CD14-positive monocyte (primary cell): ENCODE measurements around the gene SLC22A23. TPM values are rescaled to one million over a fixed set of nuclear protein-coding genes. Genes with fewer than 3 reads are reported as not detected.

Experiments used
- DNase-seq, 3 donors: peaks; one replicate each; pipeline ENCODE4 v3.0.0-alpha.2; 2011 to 2022
- H2AFZ ChIP-seq: 2 replicates; pipeline ENCODE4 v1.6.0; 2012; ENCODE audit warnings: mild to moderate bottlenecking, low read depth, low read length, inconsistent platforms; ENCODE audit not compliant: insufficient read depth, poor library complexity, severe bottlenecking
- H3K27ac ChIP-seq, 2 donors: 1 replicate in 1 of 2; 2 replicates in 1 of 2; pipeline ENCODE4 v1.5.1; 2012 to 2013; ENCODE audit warnings: low read length in 2 of 2, control low read depth in 1 of 2, inconsistent platforms in 1 of 2, low read depth in 1 of 2, mild to moderate bottlenecking in 1 of 2
- H3K27me3 ChIP-seq, 2 donors: one replicate each; pipeline versions ENCODE4 v1.6.0 to v1.6.1; 2011 to 2013; ENCODE audit warnings: low read length in 2 of 2; ENCODE audit not compliant: control insufficient read depth in 2 of 2, insufficient read depth in 2 of 2
- H3K36me3 ChIP-seq, 2 donors: replicated peaks in 1 of 2; 1 replicate in 1 of 2; 2 replicates in 1 of 2; pipeline versions ENCODE4 v1.5.1 to v1.6.1; 2012 to 2013; ENCODE audit warnings: low read length in 2 of 2, control low read depth in 1 of 2, inconsistent platforms in 1 of 2, mild to moderate bottlenecking in 1 of 2; ENCODE audit not compliant: insufficient read depth in 2 of 2, control insufficient read depth in 1 of 2
- H3K4me1 ChIP-seq, 2 donors: 1 replicate in 1 of 2; 2 replicates in 1 of 2; pipeline versions ENCODE4 v1.5.1 to v1.6.1; 2012 to 2013; ENCODE audit warnings: low read length in 2 of 2, control low read depth in 1 of 2, inconsistent platforms in 1 of 2, mild to moderate bottlenecking in 1 of 2, moderate library complexity in 1 of 2; ENCODE audit not compliant: insufficient read depth in 2 of 2, control insufficient read depth in 1 of 2
- H3K4me2 ChIP-seq: replicated peaks from 2 replicates; pipeline ENCODE3; 2012; ENCODE audit warnings: low read length, moderate library complexity, mild to moderate bottlenecking; ENCODE audit not compliant: poor library complexity, severe bottlenecking; ENCODE audit errors: extremely low read depth
- H3K4me3 ChIP-seq, 3 experiments: fragments of 200-600 bp in 1 of 3; sonication (generic) in 1 of 3; replicated peaks in 1 of 3; 1 replicate in 2 of 3; 2 replicates in 1 of 3; pipeline ENCODE4 v1.5.1; 2011 to 2013; ENCODE audit warnings: low read length in 3 of 3, mild to moderate bottlenecking in 3 of 3, control low read depth in 2 of 3, low read depth in 2 of 3, inconsistent platforms in 1 of 3, moderate library complexity in 1 of 3
- H3K79me2 ChIP-seq: 2 replicates; pipeline ENCODE4 v1.6.0; 2012; ENCODE audit warnings: mild to moderate bottlenecking, control low read depth, inconsistent platforms, low read length, moderate library complexity; ENCODE audit not compliant: insufficient read depth
- H3K9ac ChIP-seq: 2 replicates; pipeline ENCODE4 v1.6.0; 2017; ENCODE audit warnings: low read length, mild to moderate bottlenecking; ENCODE audit not compliant: insufficient read depth, poor library complexity, severe bottlenecking
- H3K9me3 ChIP-seq, 2 donors: replicated peaks in 1 of 2; 1 replicate in 1 of 2; 2 replicates in 1 of 2; pipeline versions ENCODE4 v1.5.1 to v1.6.1; 2012 to 2013; ENCODE audit warnings: low read length in 2 of 2, control low read depth in 1 of 2; ENCODE audit not compliant: control insufficient read depth in 1 of 2, insufficient read depth in 1 of 2
- H4K20me1 ChIP-seq: 2 replicates; pipeline ENCODE4 v1.6.0; 2012; ENCODE audit warnings: mild to moderate bottlenecking, low read length, control low read depth, moderate library complexity; ENCODE audit not compliant: insufficient read depth
- H3K27ac Mint-ChIP-seq, 7 donors: one replicate each; pipeline ENCODE4 v1.8.0; 2020; ENCODE audit warnings: mild to moderate bottlenecking in 7 of 7, mixed read lengths in 7 of 7, moderate library complexity in 6 of 7, inconsistent platforms in 2 of 7
- H3K27me3 Mint-ChIP-seq, 3 donors: one replicate each; pipeline ENCODE4 v1.8.0; 2021 to 2022; ENCODE audit warnings: low read depth in 3 of 3, mild to moderate bottlenecking in 3 of 3, mixed read lengths in 3 of 3, moderate library complexity in 3 of 3, inconsistent platforms in 1 of 3
- H3K36me3 Mint-ChIP-seq, 2 donors: one replicate each; pipeline ENCODE4 v1.8.0; 2020; ENCODE audit warnings: mixed read lengths in 2 of 2, inconsistent platforms in 1 of 2, mild to moderate bottlenecking in 1 of 2
- H3K4me1 Mint-ChIP-seq: one replicate; pipeline ENCODE4 v1.8.0; 2020; ENCODE audit warnings: mild to moderate bottlenecking, mixed read lengths
- H3K4me3 Mint-ChIP-seq, 2 donors: one replicate each; pipeline ENCODE4 v1.8.0; 2020; ENCODE audit warnings: mild to moderate bottlenecking in 2 of 2, mixed read lengths in 2 of 2, moderate library complexity in 1 of 2
- H3K9me3 Mint-ChIP-seq, 7 donors: one replicate each; pipeline ENCODE4 v1.8.0; 2020 to 2022; ENCODE audit warnings: mixed read lengths in 7 of 7, mild to moderate bottlenecking in 6 of 7, moderate library complexity in 6 of 7, inconsistent platforms in 2 of 7
- CTCF ChIP-seq: fragments of 200-600 bp; IDR thresholded peaks from one replicate; pipeline ENCODE4 v1.8.0; 2022; ENCODE audit warnings: antibody characterized with exemption, mild to moderate bottlenecking
- WGBS: methylation state at CpG from one replicate; pipeline ENCODE4 v1.1.5; 2013; ENCODE audit warnings: missing lambda C conversion rate; ENCODE audit not compliant: insufficient coverage; 5-methylcytosine and 5-hydroxymethylcytosine counted together
- intact Hi-C, 2 donors: fragments of 100-400 bp; cut with micrococcal nuclease; formaldehyde crosslinking; loops; one replicate each; pipeline versions ENCODE4 v1.15.0 to v1.15.1; 2023
- polyA plus RNA-seq, 3 donors: library from polyadenylated mRNA; depleted of rRNA in 1 of 3; unstranded in 2 of 3; stranded (reverse) in 1 of 3; fragments of 300-500 nt in 2 of 3; fragments of >200 nt in 1 of 3; fragmentation: Illumina TruSeq in 2 of 3; gene quantifications; 1 replicate in 2 of 3; 2 replicates in 1 of 3; pipeline ENCODE4 v1.2.3, GENCODE V29; 2012 to 2021

SLC22A23 gene
- polyA plus RNA-seq, 3 donors = 0.08 TPM; not detected in 2

- no peak overlapping the region for H2AFZ ChIP-seq
- H3K27me3 ChIP-seq = no peaks in the 10 kb centered on the region
- Mint-ChIP-seq H3K4me1 (no peaks in the 10 kb centered on the region), H3K9me3 (peaks cover 0 to 1% (median 0%) of the 10 kb centered on the region in 7 donors), H3K27me3 (peaks cover 1 to 8% (median 2%) of the 10 kb centered on the region in 3 donors), H3K36me3 (no peaks in the 10 kb centered on the region), H3K4me3 (no peak overlapping the region), H3K27ac (no peak overlapping the region)
- no peak overlapping the region for H3K27ac ChIP-seq
- no peak overlapping the region for H3K4me2 ChIP-seq
- H3K79me2 ChIP-seq = no peaks in the 10 kb centered on the region
- H3K36me3 ChIP-seq = no peaks in the 10 kb centered on the region
- H4K20me1 ChIP-seq = no peaks in the 10 kb centered on the region
- TF ChIP-seq CTCF = no peak
- 96% methylated on average over 24 of the region's 24 CpGs for WGBS
- no peak overlapping the region for H3K4me3 ChIP-seq
- intact Hi-C loops = no loop called here
- no peaks in the 10 kb centered on the region for H3K4me1 ChIP-seq
- H3K9ac ChIP-seq = no peak overlapping the region
- no peaks in the 10 kb centered on the region for H3K9me3 ChIP-seq
- DNase-seq = no peak
Observed at GRCh38 chr6:3286641-3287171, 170.1 kb downstream of the SLC22A23 start.

GRCh38 chr6:3285732-3286131 lies 171.1 kb downstream of the SLC22A23 start:
- Histone ChIP-seq H3K9ac (no peak overlapping the region), H3K27me3 (no peaks in the 10 kb centered on the region), H3K36me3 (no peaks in the 10 kb centered on the region), H4K20me1 (no peaks in the 10 kb centered on the region), H3K4me1 (no peaks in the 10 kb centered on the region), H3K4me2 (no peak overlapping the region), H3K9me3 (no peaks in the 10 kb centered on the region), H3K4me3 (no peak overlapping the region), H3K27ac (no peak overlapping the region), H3K79me2 (no peaks in the 10 kb centered on the region), H2AFZ (no peak overlapping the region)
- no peak for TF ChIP-seq CTCF
- Mint-ChIP-seq H3K27me3 (peaks cover 0 to 8% (median 1%) of the 10 kb centered on the region in 3 donors), H3K4me1 (no peaks in the 10 kb centered on the region), H3K27ac (no peak overlapping the region), H3K4me3 (no peak overlapping the region), H3K36me3 (no peaks in the 10 kb centered on the region), H3K9me3 (peaks cover 0 to under 1% (median 0%) of the 10 kb centered on the region in 7 donors)
- intact Hi-C loops = no loop called here
- no peak for DNase-seq
- WGBS = 88% methylated on average over 13 of the region's 14 CpGs
